Astrocyte (in vitro differentiated cells and primary cell): ENCODE data around the gene AIFM3. TPM values are rescaled to one million over a fixed set of nuclear protein-coding genes. Genes with fewer than 3 reads are reported as not detected.

Experiments used
- DNase-seq: peaks from one replicate; pipeline ENCODE4 v3.0.0-alpha.2; 2010; ENCODE audit warnings: low read depth
- FAIRE-seq: peaks from 2 replicates; lab custom pipeline; 2011; peaks lifted over from hg19 to GRCh38; lab: Jason Lieb, UNC
- H2AFZ ChIP-seq: 2 replicates; pipeline ENCODE4 v1.6.0; 2012; ENCODE audit warnings: low read depth, low read length, inconsistent platforms
- H3K27ac ChIP-seq: 2 replicates; pipeline ENCODE4 v1.5.1; 2011; ENCODE audit warnings: low read depth, low read length, inconsistent platforms
- H3K27me3 ChIP-seq: 2 replicates; pipeline ENCODE4 v1.6.0; 2011; ENCODE audit warnings: low read length, inconsistent platforms; ENCODE audit not compliant: insufficient read depth
- H3K36me3 ChIP-seq: 2 replicates; pipeline ENCODE4 v1.5.1; 2011; ENCODE audit warnings: low read length, inconsistent platforms; ENCODE audit not compliant: insufficient read depth
- H3K4me1 ChIP-seq: 2 replicates; pipeline ENCODE4 v1.5.1; 2011; ENCODE audit warnings: low read length, inconsistent platforms; ENCODE audit not compliant: insufficient read depth
- H3K4me2 ChIP-seq: 2 replicates; pipeline ENCODE4 v1.6.0; 2012; ENCODE audit warnings: low read length, inconsistent platforms
- H3K4me3 ChIP-seq: 2 replicates; pipeline ENCODE4 v1.5.1; 2011; ENCODE audit warnings: low read depth, mild to moderate bottlenecking, low read length, inconsistent platforms; ENCODE audit not compliant: insufficient read depth
- H3K79me2 ChIP-seq: 2 replicates; pipeline ENCODE4 v1.6.0; 2012; ENCODE audit warnings: mild to moderate bottlenecking, low read length, inconsistent platforms; ENCODE audit not compliant: insufficient read depth
- H3K9ac ChIP-seq: 2 replicates; pipeline ENCODE4 v1.6.0; 2012; ENCODE audit warnings: mild to moderate bottlenecking, low read length, inconsistent platforms
- H3K9me3 ChIP-seq: 2 replicates; pipeline ENCODE4 v1.5.1; 2012; ENCODE audit warnings: low read depth, mild to moderate bottlenecking, low read length, inconsistent platforms; ENCODE audit not compliant: insufficient read depth
- H4K20me1 ChIP-seq: 2 replicates; pipeline ENCODE4 v1.6.0; 2012; ENCODE audit warnings: low read length, inconsistent platforms; ENCODE audit not compliant: insufficient read depth
- H3K27ac Mint-ChIP-seq: one replicate; pipeline ENCODE4 v1.8.0; 2021; ENCODE audit warnings: mild to moderate bottlenecking, mixed read lengths; ENCODE audit not compliant: unreplicated experiment
- H3K27me3 Mint-ChIP-seq: one replicate; pipeline ENCODE4 v1.8.0; 2021; ENCODE audit warnings: low read depth, mixed read lengths; ENCODE audit not compliant: unreplicated experiment
- H3K36me3 Mint-ChIP-seq: one replicate; pipeline ENCODE4 v1.8.0; 2021; ENCODE audit warnings: low read depth, mixed read lengths; ENCODE audit not compliant: unreplicated experiment
- H3K4me1 Mint-ChIP-seq: one replicate; pipeline ENCODE4 v1.8.0; 2021; ENCODE audit warnings: low read depth, mixed read lengths; ENCODE audit not compliant: unreplicated experiment
- H3K4me3 Mint-ChIP-seq: one replicate; pipeline ENCODE4 v1.8.0; 2021; ENCODE audit warnings: mild to moderate bottlenecking, moderate library complexity, mixed read lengths; ENCODE audit not compliant: unreplicated experiment
- H3K9me3 Mint-ChIP-seq: one replicate; pipeline ENCODE4 v1.8.0; 2021; ENCODE audit warnings: mild to moderate bottlenecking, mixed read lengths; ENCODE audit not compliant: unreplicated experiment
- CTCF ChIP-seq: IDR thresholded peaks from 2 replicates; pipeline ENCODE4 v1.5.1; 2011; ENCODE audit warnings: low read depth, mild to moderate bottlenecking, inconsistent platforms, low read length, moderate library complexity; ENCODE audit not compliant: insufficient read depth
- EZH2 ChIP-seq: IDR thresholded peaks from 2 replicates; pipeline ENCODE4 v1.6.1; 2012; ENCODE audit warnings: mild to moderate bottlenecking, low read length, inconsistent platforms; ENCODE audit not compliant: insufficient read depth
- total RNA-seq: library from RNA; stranded (reverse); gene quantifications from 2 replicates; pipeline ENCODE4 v1.2.1, GENCODE V29; 2021

AIFM3 gene
- total RNA-seq, 1 donor from 2014 or later, result 0.48 TPM

- H2AFZ ChIP-seq, result no peak overlapping the region
- H3K4me2 ChIP-seq, result no peak overlapping the region
- H3K4me1 ChIP-seq, result peaks cover 17% of the 10 kb centered on the region
- H3K79me2 ChIP-seq, result peaks cover 24% of the 10 kb centered on the region
- DNase-seq (no peak), FAIRE-seq (no peak)
- H3K27ac Mint-ChIP-seq, result no peak overlapping the region
- no peak overlapping the region for H3K4me3 Mint-ChIP-seq
- no peak overlapping the region for H3K27ac ChIP-seq
- no peak for TF ChIP-seq EZH2
- no peak for TF ChIP-seq CTCF
- no peak overlapping the region for H3K4me3 ChIP-seq
- peaks cover 14% of the 10 kb centered on the region for H4K20me1 ChIP-seq
- H3K4me1 Mint-ChIP-seq, result peaks cover under 1% of the 10 kb centered on the region
- H3K27me3 ChIP-seq, result no peaks in the 10 kb centered on the region
- no peaks in the 10 kb centered on the region for H3K9me3 Mint-ChIP-seq
- no peaks in the 10 kb centered on the region for H3K27me3 Mint-ChIP-seq
- H3K36me3 ChIP-seq, result peaks cover 7% of the 10 kb centered on the region
- H3K9ac ChIP-seq, result no peak overlapping the region
- H3K9me3 ChIP-seq, result no peaks in the 10 kb centered on the region
- peaks cover 17% of the 10 kb centered on the region for H3K36me3 Mint-ChIP-seq
Measured at GRCh38 chr22:20986365-20986764, 19.3 kb downstream of the AIFM3 start.

DNA sequence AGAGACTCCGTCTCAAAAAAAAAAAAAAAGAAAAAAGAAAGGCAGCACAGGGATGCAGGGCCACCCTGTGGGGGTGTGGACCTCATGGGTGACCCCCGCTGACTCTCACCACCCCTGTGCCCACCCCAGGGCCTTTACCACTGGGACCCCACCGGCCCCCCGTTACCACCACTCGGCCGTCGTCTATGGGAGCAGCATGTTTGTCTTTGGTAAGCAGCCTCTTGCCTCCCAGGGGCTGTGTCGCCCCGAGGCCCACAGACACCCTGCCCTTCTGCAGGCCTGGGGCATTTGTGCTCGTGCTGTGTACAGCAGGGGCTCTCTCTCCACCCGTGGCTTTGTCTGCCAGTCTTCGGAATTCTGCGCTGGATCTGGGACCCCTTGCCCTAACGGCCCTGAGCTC, 20.3 kb downstream of the AIFM3 start:
- Histone ChIP-seq H3K27me3 (no peaks in the 10 kb centered on the region), H3K36me3 (peaks cover 7% of the 10 kb centered on the region), H2AFZ (no peak overlapping the region), H3K4me1 (peaks cover 14% of the 10 kb centered on the region), H3K79me2 (peaks cover 20% of the 10 kb centered on the region), H4K20me1 (peaks cover 18% of the 10 kb centered on the region), H3K4me2 (no peak overlapping the region), H3K27ac (no peak overlapping the region), H3K4me3 (no peak overlapping the region), H3K9ac (no peak overlapping the region), H3K9me3 (no peaks in the 10 kb centered on the region)
- no peaks in the 10 kb centered on the region for H3K4me1 Mint-ChIP-seq
- H3K9me3 Mint-ChIP-seq, result no peaks in the 10 kb centered on the region
- H3K4me3 Mint-ChIP-seq, result no peak overlapping the region
- H3K27ac Mint-ChIP-seq, result no peak overlapping the region
- FAIRE-seq (no peak), DNase-seq (no peak)
- peaks cover 17% of the 10 kb centered on the region for H3K36me3 Mint-ChIP-seq
- no peaks in the 10 kb centered on the region for H3K27me3 Mint-ChIP-seq
- TF ChIP-seq CTCF, result no peak

DNA sequence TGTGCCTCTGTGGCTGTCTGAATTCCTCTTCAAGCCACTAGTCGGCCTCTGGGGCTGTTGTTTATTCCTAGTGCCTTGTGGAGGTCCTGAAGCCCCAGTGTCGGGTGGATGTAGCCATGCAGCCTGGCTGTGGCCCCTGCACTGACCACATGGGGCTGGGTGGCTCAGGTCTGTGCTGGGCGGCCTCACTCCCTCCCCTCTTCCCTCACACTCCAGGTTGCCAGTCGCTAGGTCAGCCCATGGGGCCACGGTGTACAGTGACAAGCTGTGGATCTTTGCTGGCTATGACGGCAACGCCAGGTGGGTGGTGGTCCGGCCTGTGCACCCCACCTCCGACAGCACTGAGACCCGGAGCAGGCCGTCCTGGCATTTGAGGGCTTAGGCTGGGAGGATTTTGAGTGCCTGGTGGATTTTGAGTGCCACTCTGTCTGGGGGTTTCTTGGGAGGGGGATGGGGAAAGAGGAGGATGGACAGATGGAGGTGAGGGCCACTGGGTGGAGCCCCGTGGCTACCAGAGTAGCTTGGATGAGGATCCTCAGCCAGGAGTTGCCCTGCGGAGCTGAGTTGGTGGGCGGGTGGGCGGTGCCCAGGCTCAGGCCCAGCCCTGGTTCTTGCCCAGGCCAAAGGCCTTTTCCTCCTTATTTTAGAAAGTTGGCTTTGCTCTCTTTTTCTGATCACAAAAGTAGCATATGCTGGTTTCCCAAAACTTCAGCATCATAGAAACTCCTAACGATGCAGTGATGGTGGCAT, 21.7 kb downstream of the AIFM3 start:
- no peak overlapping the region for H3K4me3 ChIP-seq
- Mint-ChIP-seq H3K4me3 (no peak overlapping the region), H3K27ac (no peak overlapping the region), H3K27me3 (no peaks in the 10 kb centered on the region), H3K4me1 (no peaks in the 10 kb centered on the region), H3K9me3 (no peaks in the 10 kb centered on the region), H3K36me3 (peaks cover 12% of the 10 kb centered on the region)
- H3K27me3 ChIP-seq, result no peaks in the 10 kb centered on the region
- peaks cover 20% of the 10 kb centered on the region for H4K20me1 ChIP-seq
- TF ChIP-seq EZH2 (no peak), CTCF (no peak)
- FAIRE-seq (no peak), DNase-seq (no peak)
- H3K79me2 ChIP-seq, result peaks cover 6% of the 10 kb centered on the region
- H3K36me3 ChIP-seq, result peaks cover 7% of the 10 kb centered on the region
- no peak overlapping the region for H2AFZ ChIP-seq
- no peak overlapping the region for H3K4me2 ChIP-seq
- H3K4me1 ChIP-seq, result peaks cover 6% of the 10 kb centered on the region
- H3K9ac ChIP-seq, result no peak overlapping the region
- H3K9me3 ChIP-seq, result no peaks in the 10 kb centered on the region
- no peak overlapping the region for H3K27ac ChIP-seq
